Eye (tissue), 1 donor: Measurements from ENCODE around the gene NOPCHAP1.
A peak's percentile ranks its signal among the peaks of the same experiment; 100 is the strongest.
"Not testable (repeated sequence)": the region's sequence is repeated elsewhere in the genome, so short reads cannot be mapped to it uniquely, and the experiment has no call there.

Experiments used
- DNase-seq: peaks from one replicate; pipeline ENCODE4 v3.0.0-alpha.2; 2015

Gene NOPCHAP1

GRCh38 chr12:104966677-104967076, 19.4 kb upstream of the NOPCHAP1 start:
- DNase-seq = no peak

- DNase-seq = no peak
These were observed 16.8 kb upstream of the NOPCHAP1 start for GRCh38 chr12:104969343-104969742.

- no peak for DNase-seq
These were observed 14.8 kb upstream of the NOPCHAP1 start for GRCh38 chr12:104971306-104971705.

GRCh38 chr12:104973250-104973649, 12.9 kb upstream of the NOPCHAP1 start:
- DNase-seq = no peak

- no peak for DNase-seq
These were observed 11.4 kb upstream of the NOPCHAP1 start for GRCh38 chr12:104974626-104975290.

- no peak for DNase-seq
These were observed 10.4 kb upstream of the NOPCHAP1 start for GRCh38 chr12:104975587-104976343.

GRCh38 chr12:104976703-104977102, 9.4 kb upstream of the NOPCHAP1 start:
- no peak for DNase-seq

- not testable (repeated sequence) for DNase-seq
These were observed 8.4 kb upstream of the NOPCHAP1 start for GRCh38 chr12:104977688-104978087.

- DNase-seq = no peak
These were observed 910 bp upstream of the NOPCHAP1 start for GRCh38 chr12:104985206-104985605.

- DNase-seq = no peak
These were observed 4.8 kb downstream of the NOPCHAP1 start for GRCh38 chr12:104990950-104991349.

GRCh38 chr12:104991565-104992128, 5.5 kb downstream of the NOPCHAP1 start:
- DNase-seq = no peak

- no peak for DNase-seq
These were observed 8.2 kb downstream of the NOPCHAP1 start for GRCh38 chr12:104994336-104994735.

GRCh38 chr12:104997541-104997940, 11.4 kb downstream of the NOPCHAP1 start:
- DNase-seq = no peak

GRCh38 chr12:104998423-104999346, 12.6 kb downstream of the NOPCHAP1 start:
- DNase-seq = no peak

- no peak for DNase-seq
These were observed 13.2 kb downstream of the NOPCHAP1 start for GRCh38 chr12:104999347-104999685.

GRCh38 chr12:105001476-105001875, 15.4 kb downstream of the NOPCHAP1 start:
- DNase-seq = no peak

GRCh38 chr12:105013892-105014291, 27.8 kb downstream of the NOPCHAP1 start:
- no peak for DNase-seq

- DNase-seq = no peak
These were observed 28.5 kb downstream of the NOPCHAP1 start for GRCh38 chr12:105014603-105015002.

GRCh38 chr12:105015543-105015942, 29.4 kb downstream of the NOPCHAP1 start:
- peak; percentile 43 for DNase-seq

- DNase-seq = no peak
These were observed 31.9 kb downstream of the NOPCHAP1 start for GRCh38 chr12:105018012-105018411.

- peak; percentile 27 for DNase-seq
These were observed 32.7 kb downstream of the NOPCHAP1 start for GRCh38 chr12:105018776-105019175.

GRCh38 chr12:105020241-105020962, 34.3 kb downstream of the NOPCHAP1 start:
- no peak for DNase-seq
